ENCODE data around the gene LDB2. TPM values are rescaled to one million over a fixed set of nuclear protein-coding genes. Genes with fewer than 3 reads are reported as not detected.

Gene LDB2
- total RNA-seq, 2 donors from 2014 or later = not detected

DNA sequence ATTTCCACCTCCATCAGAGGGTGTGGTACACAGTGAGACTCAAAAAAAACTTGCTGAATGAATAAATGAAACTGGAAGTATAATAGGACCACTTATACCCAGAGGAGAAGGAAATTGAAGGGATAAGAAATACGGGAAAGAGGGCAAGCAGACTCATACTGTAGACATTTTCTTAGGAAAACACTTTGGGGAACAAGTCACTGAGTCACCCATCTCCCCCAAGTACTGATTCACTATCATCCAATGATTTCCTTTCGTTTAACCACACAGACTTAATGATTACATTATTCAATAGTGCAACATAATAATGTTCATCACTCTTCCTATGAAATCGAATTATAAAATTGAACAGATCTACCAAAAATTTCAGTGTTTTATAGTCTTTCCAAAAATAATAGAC, 97.1 kb downstream of the LDB2 start:
- no peak for DNase-seq
- no peaks in the 10 kb centered on the region for H3K9me3 Mint-ChIP-seq
- H3K36me3 Mint-ChIP-seq (ENCODE audit: insufficient read depth in 2 of 2) = no peaks in the 10 kb centered on the region
- no peak overlapping the region for H3K27ac Mint-ChIP-seq
- no peak overlapping the region for H3K4me3 Mint-ChIP-seq
- H3K4me1 Mint-ChIP-seq (ENCODE audit: low read depth) = no peaks in the 10 kb centered on the region
- no peak for ATAC-seq (replicated peaks in 1 of 2)
- H3K27me3 Mint-ChIP-seq (ENCODE audit: low read depth) = no peaks in the 10 kb centered on the region

DNA sequence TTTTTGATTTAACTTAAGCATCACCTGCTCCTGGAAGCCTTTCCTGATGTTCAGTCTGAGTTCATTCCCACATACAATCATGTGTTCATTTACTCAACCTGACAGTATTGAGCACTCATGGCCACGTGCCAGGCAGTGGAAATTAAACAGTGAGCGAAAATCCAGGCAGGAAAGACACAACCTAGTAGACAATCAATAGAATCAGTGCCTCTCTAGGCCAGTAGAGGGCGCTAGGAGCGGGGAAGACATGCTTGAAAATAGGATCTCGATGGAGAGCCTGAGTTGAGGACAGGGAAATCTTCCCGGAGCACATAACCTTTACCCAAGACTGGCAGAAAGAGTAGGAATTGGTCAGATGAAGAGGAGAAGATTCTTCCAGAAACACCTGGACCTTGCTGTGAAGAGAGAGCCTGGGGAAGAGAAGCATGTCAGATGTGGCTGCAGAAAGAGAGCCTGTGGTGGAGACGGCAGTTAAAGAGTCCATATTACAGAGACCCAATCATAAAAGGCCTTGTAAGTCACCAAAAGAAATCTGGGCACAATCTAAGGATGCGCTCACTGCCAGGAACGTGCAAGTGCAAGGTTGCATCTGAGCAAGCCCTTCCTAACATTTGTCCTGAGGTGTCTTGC, 103.5 kb downstream of the LDB2 start:
- ATAC-seq (replicated peaks in 1 of 2) (no peak), DNase-seq (peak; percentile 48 to 50)
- no peak overlapping the region for H3K27ac Mint-ChIP-seq
- no peak overlapping the region for H3K4me3 Mint-ChIP-seq
- no peaks in the 10 kb centered on the region for H3K4me1 Mint-ChIP-seq (ENCODE audit: low read depth)
- no peaks in the 10 kb centered on the region for H3K9me3 Mint-ChIP-seq
- peaks cover 7% of the 10 kb centered on the region for H3K27me3 Mint-ChIP-seq (ENCODE audit: low read depth)
- no peaks in the 10 kb centered on the region for H3K36me3 Mint-ChIP-seq (ENCODE audit: insufficient read depth in 2 of 2)

DNA sequence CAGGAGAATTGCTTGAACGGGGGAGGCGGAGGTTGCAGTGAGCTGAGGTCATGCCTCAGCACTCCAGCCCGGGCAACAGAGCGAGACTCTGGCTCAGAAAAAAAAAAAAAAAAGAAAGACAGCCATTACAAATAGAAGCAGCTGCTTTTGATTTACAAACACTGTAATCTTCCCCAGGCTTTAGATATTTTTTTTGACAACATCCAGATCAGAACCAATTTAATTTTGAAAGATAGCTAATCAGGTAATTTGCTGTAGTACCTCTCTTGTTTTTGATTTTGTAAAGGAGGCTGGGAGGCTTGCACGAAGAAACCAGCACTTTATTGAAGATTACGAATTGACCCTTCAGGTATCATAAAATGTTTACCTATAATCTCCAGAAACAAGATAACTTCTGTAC, 107.0 kb downstream of the LDB2 start:
- DNase-seq = no peak
- Mint-ChIP-seq H3K36me3 (ENCODE audit: insufficient read depth in 2 of 2) (no peaks in the 10 kb centered on the region), H3K27ac (no peak overlapping the region), H3K4me1 (ENCODE audit: low read depth) (no peaks in the 10 kb centered on the region), H3K4me3 (no peak overlapping the region), H3K27me3 (ENCODE audit: low read depth) (peaks cover 7% of the 10 kb centered on the region), H3K9me3 (no peaks in the 10 kb centered on the region)
- ATAC-seq (replicated peaks in 1 of 2) = no peak

DNA sequence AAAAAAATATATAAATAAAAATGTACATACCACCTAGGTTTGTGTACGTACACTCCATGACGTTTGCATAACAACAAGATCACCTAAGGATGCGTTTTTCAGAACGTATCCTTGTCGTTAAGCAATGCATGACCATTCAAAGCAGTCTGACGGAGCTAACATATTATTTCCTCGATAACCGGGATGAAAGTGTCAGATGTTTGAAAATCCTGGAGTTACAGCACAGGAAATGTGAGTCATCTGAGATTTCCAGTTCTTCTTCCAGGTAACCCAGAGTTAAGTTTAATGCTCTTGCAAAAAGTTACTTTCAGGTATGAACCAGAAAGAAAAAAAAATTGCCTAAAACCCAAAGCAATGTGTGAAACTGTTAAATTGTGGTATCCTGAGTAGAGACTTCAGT, 107.9 kb downstream of the LDB2 start:
- Mint-ChIP-seq H3K36me3 (ENCODE audit: insufficient read depth in 2 of 2) (no peaks in the 10 kb centered on the region), H3K9me3 (no peaks in the 10 kb centered on the region), H3K4me1 (ENCODE audit: low read depth) (no peaks in the 10 kb centered on the region), H3K27me3 (ENCODE audit: low read depth) (peaks cover 7% of the 10 kb centered on the region), H3K27ac (no peak overlapping the region), H3K4me3 (no peak overlapping the region)
- ATAC-seq (replicated peaks in 1 of 2) = no peak
- no peak for DNase-seq

DNA sequence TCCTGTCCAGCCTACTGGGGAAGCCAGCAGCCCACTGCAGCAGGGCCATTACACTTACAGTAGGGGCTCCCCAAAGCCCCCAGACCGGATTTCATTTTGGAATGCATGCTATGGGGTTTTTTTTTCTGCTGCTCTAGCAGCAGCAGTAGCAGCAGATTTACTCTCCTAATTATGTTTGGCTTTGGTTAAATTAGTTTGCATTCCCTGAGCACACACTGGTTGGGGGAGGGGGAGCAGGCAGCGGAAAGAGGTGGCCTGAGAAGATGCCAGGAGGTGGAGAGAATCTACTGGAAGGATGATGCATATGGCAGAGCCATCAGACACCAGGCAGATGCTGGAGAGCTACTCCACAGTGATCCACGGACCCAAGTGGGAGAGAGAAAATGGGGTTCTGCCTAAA, 109.6 kb downstream of the LDB2 start:
- Mint-ChIP-seq H3K9me3 (no peaks in the 10 kb centered on the region), H3K36me3 (ENCODE audit: insufficient read depth in 2 of 2) (no peaks in the 10 kb centered on the region), H3K4me1 (ENCODE audit: low read depth) (no peaks in the 10 kb centered on the region), H3K27ac (no peak overlapping the region), H3K4me3 (no peak overlapping the region), H3K27me3 (ENCODE audit: low read depth) (no peaks in the 10 kb centered on the region)
- DNase-seq (no peak), ATAC-seq (replicated peaks in 1 of 2) (no peak)

DNA sequence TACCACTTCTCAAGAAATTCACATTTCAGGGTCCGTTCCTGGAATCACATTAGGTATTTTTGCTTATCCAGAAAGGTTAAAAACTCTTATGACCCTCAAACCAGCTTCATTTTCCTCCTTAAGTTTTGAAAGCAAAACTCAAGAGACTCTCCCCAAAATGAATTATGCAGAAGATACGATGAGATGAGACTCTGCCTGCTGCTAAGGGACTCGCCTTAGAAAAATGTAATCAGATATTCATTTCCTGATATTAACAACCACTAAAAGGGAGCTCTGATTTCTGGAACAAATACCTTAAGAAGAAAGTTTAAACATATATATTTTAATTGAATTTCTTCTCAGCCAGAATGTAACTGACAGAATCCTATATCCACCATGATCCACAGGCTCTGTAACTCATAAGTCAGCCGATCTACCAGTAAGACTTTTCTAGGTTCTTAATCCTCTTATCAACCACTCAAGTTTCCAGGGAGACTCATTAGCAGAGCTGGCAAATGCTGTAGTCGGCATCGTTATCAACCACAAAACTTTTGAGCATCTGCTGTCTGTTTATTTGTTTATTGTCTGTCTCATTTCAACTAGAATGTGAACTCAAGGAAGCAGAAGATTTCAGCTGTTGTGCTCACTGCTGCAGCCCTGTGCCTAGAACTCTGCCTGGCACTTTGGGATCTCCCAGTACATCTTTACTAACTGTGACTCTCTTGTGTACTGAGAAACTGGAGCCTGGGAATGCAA, 112.5 kb downstream of the LDB2 start:
- ATAC-seq (replicated peaks in 1 of 2) (no peak), DNase-seq (no peak)
- no peak overlapping the region for H3K27ac Mint-ChIP-seq
- H3K9me3 Mint-ChIP-seq = no peaks in the 10 kb centered on the region
- no peak overlapping the region for H3K4me3 Mint-ChIP-seq
- no peaks in the 10 kb centered on the region for H3K4me1 Mint-ChIP-seq (ENCODE audit: low read depth)
- no peaks in the 10 kb centered on the region for H3K36me3 Mint-ChIP-seq (ENCODE audit: insufficient read depth in 2 of 2)
- no peaks in the 10 kb centered on the region for H3K27me3 Mint-ChIP-seq (ENCODE audit: low read depth)

DNA sequence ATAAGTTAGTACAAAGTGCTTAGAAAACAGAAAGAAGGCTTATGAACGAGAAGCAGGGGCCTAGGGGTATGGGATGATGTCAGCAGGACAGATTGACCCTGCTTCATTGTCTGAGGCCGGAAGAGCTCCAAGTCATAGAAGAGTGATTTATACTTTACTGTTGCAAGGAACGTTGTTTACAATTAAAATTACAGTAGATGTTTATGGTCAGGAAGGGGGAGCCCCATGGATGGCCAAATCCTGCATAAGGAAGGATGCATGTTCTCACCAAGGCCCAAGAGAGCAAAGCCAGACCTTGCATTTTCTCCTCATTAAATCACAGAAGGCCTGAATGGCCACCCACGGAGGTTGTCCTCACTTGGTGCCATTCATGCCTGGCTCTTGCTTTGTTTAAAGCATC, 115.3 kb downstream of the LDB2 start:
- H3K27me3 Mint-ChIP-seq (ENCODE audit: low read depth) = no peaks in the 10 kb centered on the region
- no peak for ATAC-seq (replicated peaks in 1 of 2)
- no peaks in the 10 kb centered on the region for H3K36me3 Mint-ChIP-seq (ENCODE audit: insufficient read depth in 2 of 2)
- H3K4me1 Mint-ChIP-seq (ENCODE audit: low read depth) = no peaks in the 10 kb centered on the region
- H3K27ac Mint-ChIP-seq = no peak overlapping the region
- no peak for DNase-seq
- H3K9me3 Mint-ChIP-seq = no peaks in the 10 kb centered on the region
- H3K4me3 Mint-ChIP-seq = no peak overlapping the region

DNA sequence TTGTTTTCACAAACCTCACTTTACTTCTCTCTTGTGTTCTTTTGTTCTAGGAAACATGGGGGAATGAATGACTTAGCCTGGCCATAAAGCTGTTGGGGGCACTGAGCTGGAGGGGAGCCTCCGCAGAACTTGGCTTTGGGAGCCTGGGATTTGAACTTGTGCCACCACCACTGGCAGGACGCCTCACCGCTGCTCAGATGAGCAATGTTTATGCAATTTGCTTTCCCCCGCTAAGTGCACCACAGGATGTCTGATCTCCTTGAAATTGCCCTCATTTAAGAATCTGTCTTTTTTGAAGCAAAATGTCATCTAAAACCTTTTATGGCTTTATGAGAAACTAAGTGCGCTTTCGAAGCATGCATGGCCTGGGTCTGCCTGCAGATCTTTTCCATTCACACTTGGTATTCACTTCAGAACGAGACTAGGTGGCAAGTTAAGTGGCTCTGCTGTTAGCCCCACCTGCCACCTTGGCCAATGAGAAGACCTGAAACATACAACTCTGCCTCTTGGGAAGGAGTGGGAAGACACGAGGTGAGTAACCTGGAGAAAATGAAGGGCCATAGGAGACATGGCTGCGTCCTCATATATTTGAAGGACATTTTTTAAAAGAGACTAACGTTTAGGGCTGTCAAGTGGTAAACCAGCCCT, 119.3 kb downstream of the LDB2 start:
- ATAC-seq (replicated peaks in 1 of 2) (no peak), DNase-seq (no peak)
- no peaks in the 10 kb centered on the region for H3K4me1 Mint-ChIP-seq (ENCODE audit: low read depth)
- H3K9me3 Mint-ChIP-seq = no peaks in the 10 kb centered on the region
- H3K27ac Mint-ChIP-seq = no peak overlapping the region
- H3K36me3 Mint-ChIP-seq (ENCODE audit: insufficient read depth in 2 of 2) = no peaks in the 10 kb centered on the region
- no peak overlapping the region for H3K4me3 Mint-ChIP-seq
- peaks cover 5% of the 10 kb centered on the region for H3K27me3 Mint-ChIP-seq (ENCODE audit: low read depth)

DNA sequence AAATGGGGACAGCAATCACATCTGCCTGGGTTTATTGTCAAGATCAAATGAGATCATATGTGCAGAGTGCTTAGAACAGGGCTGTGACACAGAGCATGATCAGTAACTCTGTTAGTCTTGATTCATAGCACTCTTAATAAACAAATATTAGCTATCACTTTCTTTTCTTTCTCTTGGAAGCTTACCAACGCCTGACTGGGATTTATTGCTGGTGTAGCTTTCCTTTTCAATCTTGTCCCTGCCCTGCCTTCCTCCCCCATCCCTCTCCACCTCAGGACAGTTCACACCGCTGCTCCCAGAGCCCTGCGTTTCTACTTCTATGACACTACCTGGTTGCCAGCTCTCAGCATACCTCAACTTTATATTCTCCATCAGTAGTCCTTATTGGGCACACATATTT, 120.7 kb downstream of the LDB2 start:
- H3K9me3 Mint-ChIP-seq = no peaks in the 10 kb centered on the region
- ATAC-seq (replicated peaks in 1 of 2) = no peak
- no peak overlapping the region for H3K4me3 Mint-ChIP-seq
- H3K27me3 Mint-ChIP-seq (ENCODE audit: low read depth) = peaks cover 10% of the 10 kb centered on the region
- no peak for DNase-seq
- no peaks in the 10 kb centered on the region for H3K4me1 Mint-ChIP-seq (ENCODE audit: low read depth)
- H3K36me3 Mint-ChIP-seq (ENCODE audit: insufficient read depth in 2 of 2) = no peaks in the 10 kb centered on the region
- no peak overlapping the region for H3K27ac Mint-ChIP-seq

DNA sequence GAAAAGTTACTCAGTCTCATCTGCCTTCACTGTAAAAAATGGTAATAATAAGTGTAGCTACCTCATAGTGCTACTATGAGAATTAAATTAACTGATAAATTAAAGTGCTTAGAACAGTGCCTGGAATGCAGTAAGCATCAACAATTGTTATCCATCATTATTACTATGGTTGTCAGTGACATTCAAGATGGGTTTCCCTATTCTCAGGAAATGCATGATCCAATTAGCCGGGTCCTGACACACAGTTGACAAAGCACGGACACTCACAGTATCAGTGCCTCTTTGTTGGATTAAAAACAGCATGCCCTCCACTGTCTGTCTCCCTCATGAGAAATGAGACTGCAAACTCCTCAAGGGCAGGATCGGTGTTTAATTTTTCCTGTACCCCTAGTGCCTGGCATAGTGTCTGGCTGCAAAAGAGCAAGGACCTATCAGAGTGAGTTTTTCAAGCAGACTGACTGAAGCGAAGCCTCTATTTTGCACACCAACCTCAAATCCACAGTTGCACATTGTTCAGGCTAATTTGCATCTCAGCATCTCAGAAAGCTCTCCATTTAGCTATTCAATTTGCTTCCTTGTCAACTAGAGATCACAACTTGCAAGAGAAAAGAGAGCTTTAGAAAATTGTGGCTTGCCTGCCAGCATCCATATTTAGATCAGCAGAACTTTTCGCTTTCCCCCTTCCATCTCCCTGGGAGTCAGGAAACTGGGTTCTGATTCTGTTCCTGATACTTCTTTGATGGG, 122.9 kb downstream of the LDB2 start:
- DNase-seq (no peak), ATAC-seq (replicated peaks in 1 of 2) (no peak)
- Mint-ChIP-seq H3K27ac (no peak overlapping the region), H3K36me3 (ENCODE audit: insufficient read depth in 2 of 2) (no peaks in the 10 kb centered on the region), H3K27me3 (ENCODE audit: low read depth) (peaks cover 26% of the 10 kb centered on the region), H3K4me3 (no peak overlapping the region), H3K9me3 (no peaks in the 10 kb centered on the region), H3K4me1 (ENCODE audit: low read depth) (no peaks in the 10 kb centered on the region)

DNA sequence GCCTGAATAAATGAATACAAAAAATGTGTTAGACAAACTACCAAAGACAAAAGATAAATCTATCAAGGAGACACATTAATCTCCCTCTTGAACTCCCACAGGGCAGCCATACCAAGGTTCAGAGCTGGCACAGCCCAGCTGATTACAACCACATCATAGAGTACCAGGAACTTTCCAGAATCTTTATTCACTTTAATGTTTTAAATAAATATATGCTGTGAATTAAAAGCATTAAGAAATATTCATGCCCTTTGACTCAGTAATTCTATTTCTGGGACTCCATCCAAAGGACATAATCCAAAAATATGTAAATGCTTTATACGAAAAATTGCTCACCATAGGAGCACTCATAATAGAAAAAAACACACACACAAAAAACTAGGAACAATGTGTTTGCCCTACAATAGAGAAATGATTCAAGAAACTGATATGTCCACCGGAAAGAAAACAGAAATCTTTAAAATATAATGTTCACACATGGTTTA, 126.0 kb downstream of the LDB2 start:
- Mint-ChIP-seq H3K9me3 (no peaks in the 10 kb centered on the region), H3K27ac (no peak overlapping the region), H3K4me3 (no peak overlapping the region), H3K36me3 (ENCODE audit: insufficient read depth in 2 of 2) (no peaks in the 10 kb centered on the region), H3K4me1 (ENCODE audit: low read depth) (no peaks in the 10 kb centered on the region), H3K27me3 (ENCODE audit: low read depth) (peaks cover 26% of the 10 kb centered on the region)
- ATAC-seq (replicated peaks in 1 of 2) (no peak), DNase-seq (no peak)

DNA sequence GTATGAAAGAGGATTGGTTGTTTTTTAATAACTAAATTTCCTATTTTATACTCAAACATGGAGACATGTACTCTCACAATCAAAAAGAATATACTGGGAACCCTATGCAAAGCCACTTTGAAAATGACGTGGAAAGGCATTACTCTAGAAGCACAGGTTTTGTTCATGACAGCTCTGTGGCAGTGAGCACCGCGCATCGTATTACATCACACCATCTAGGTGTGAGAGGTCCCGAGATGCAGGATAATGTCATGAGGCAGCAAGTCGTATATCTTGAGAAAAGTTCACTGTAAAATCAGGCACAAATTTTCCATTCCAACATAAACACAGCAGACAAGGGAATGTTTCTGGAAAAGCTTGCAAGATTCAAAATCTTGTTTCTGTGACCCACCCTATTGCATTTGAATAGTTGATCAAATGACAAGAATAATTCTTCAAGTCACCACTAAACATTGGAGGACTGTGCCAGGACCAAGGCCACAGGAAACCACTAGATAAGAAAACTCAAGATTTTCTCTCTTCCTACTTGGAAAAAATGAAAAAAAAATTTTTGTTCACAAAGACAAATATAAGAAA, 127.6 kb downstream of the LDB2 start:
- Mint-ChIP-seq H3K36me3 (ENCODE audit: insufficient read depth in 2 of 2) (no peaks in the 10 kb centered on the region), H3K4me1 (ENCODE audit: low read depth) (no peaks in the 10 kb centered on the region), H3K27me3 (ENCODE audit: low read depth) (peaks cover 26% of the 10 kb centered on the region), H3K27ac (peak overlapping the region; percentile 30), H3K9me3 (no peaks in the 10 kb centered on the region), H3K4me3 (no peak overlapping the region)
- ATAC-seq (replicated peaks in 1 of 2) (no peak), DNase-seq (no peak)

DNA sequence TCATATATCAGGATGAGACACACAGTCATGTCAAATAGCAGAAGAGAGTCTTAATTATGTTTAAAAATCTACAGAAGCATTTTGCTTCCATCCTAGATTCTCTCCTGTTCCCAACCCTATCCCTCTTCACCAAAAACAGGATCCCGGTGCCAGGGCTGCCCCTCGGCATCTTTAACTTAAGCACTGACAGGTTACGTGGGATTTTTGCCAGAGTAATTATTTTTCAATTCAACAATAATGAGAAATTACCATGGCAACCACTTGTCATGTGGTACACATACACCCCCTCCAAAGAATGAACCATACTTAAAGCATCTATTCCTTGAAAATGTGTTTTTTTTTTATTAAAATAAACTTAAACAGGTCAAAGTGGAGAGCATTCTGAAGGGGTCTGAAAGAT, 130.6 kb downstream of the LDB2 start:
- H3K36me3 Mint-ChIP-seq (ENCODE audit: insufficient read depth in 2 of 2) = no peaks in the 10 kb centered on the region
- DNase-seq (no peak), ATAC-seq (replicated peaks in 1 of 2) (no peak)
- H3K4me3 Mint-ChIP-seq = no peak overlapping the region
- H3K27me3 Mint-ChIP-seq (ENCODE audit: low read depth) = peaks cover 17% of the 10 kb centered on the region
- no peak overlapping the region for H3K27ac Mint-ChIP-seq
- no peaks in the 10 kb centered on the region for H3K4me1 Mint-ChIP-seq (ENCODE audit: low read depth)
- no peaks in the 10 kb centered on the region for H3K9me3 Mint-ChIP-seq
